ENCODE results near the gene PRSS57.

GRCh38 chr19:686589-687297 lies 8.5 kb downstream of the PRSS57 start:
- TF ChIP-seq, protein P1, sequence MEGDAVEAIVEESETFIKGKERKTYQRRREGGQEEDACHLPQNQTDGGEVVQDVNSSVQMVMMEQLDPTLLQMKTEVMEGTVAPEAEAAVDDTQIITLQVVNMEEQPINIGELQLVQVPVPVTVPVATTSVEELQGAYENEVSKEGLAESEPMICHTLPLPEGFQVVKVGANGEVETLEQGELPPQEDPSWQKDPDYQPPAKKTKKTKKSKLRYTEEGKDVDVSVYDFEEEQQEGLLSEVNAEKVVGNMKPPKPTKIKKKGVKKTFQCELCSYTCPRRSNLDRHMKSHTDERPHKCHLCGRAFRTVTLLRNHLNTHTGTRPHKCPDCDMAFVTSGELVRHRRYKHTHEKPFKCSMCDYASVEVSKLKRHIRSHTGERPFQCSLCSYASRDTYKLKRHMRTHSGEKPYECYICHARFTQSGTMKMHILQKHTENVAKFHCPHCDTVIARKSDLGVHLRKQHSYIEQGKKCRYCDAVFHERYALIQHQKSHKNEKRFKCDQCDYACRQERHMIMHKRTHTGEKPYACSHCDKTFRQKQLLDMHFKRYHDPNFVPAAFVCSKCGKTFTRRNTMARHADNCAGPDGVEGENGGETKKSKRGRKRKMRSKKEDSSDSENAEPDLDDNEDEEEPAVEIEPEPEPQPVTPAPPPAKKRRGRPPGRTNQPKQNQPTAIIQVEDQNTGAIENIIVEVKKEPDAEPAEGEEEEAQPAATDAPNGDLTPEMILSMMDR (IDR thresholded peaks at IDR 0.05; ENCODE audit: control extremely low read depth in 1 of 3, insufficient read depth in 1 of 3, low read depth in 1 of 3, low read length in 3 of 3) = no peak
- no peak for TF ChIP-seq TEAD4 (IDR thresholded peaks at IDR 0.05; ENCODE audit: low read depth, low read length)
- TF ChIP-seq TAF1 (IDR thresholded peaks at IDR 0.05; ENCODE audit: low read depth, low read length) = no peak
- no peak for TF ChIP-seq KDM5A (IDR thresholded peaks at IDR 0.05; ENCODE audit: low read length)

All from H1 (cell line).